IMR-90 (cell line): ENCODE results near the gene HSD17B3.

Experiments
- CEBPB ChIP-seq: IDR thresholded peaks from 2 replicates; pipeline ENCODE4 v1.6.1; 2012; ENCODE audit warnings: low read depth, low read length, improper control_type of control experiment
- CTCF ChIP-seq: conservative IDR thresholded peaks from 2 replicates; pipeline ENCODE4 v1.5.1; 2012; ENCODE audit warnings: mild to moderate bottlenecking, low read depth, low read length, improper control_type of control experiment
- ELK1 ChIP-seq: fragments of 150-350 bp; IDR thresholded peaks from 2 replicates; pipeline ENCODE4 v1.6.1; 2016; ENCODE audit warnings: low read depth, mild to moderate bottlenecking, low read length, moderate library complexity, borderline replicate concordance
- FOS ChIP-seq: fragments of 150-350 bp; IDR thresholded peaks from 2 replicates; pipeline ENCODE4 v1.6.1; 2016; ENCODE audit warnings: low read depth, low read length
- MAFK ChIP-seq: IDR thresholded peaks from 2 replicates; pipeline ENCODE4 v1.6.1; 2012; ENCODE audit warnings: low read depth, low read length, improper control_type of control experiment
- POLR2A ChIP-seq: IDR thresholded peaks from 2 replicates; pipeline ENCODE4 v1.6.1; 2012; ENCODE audit warnings: mild to moderate bottlenecking, low read depth, low read length
- RAD21 ChIP-seq: IDR thresholded peaks from 2 replicates; pipeline ENCODE4 v1.6.1; 2012; ENCODE audit warnings: low read length, improper control_type of control experiment
- RCOR1 ChIP-seq: IDR thresholded peaks from 2 replicates; pipeline ENCODE4 v1.6.1; 2012; ENCODE audit warnings: mild to moderate bottlenecking, low read length, improper control_type of control experiment; ENCODE audit not compliant: insufficient replicate concordance
- RFX5 ChIP-seq: IDR thresholded peaks from 2 replicates; pipeline ENCODE4 v1.8.0; 2012; ENCODE audit warnings: low read depth, mild to moderate bottlenecking, low read length, moderate library complexity

- no peak for TF ChIP-seq POLR2A
- TF ChIP-seq ELK1 = no peak
- TF ChIP-seq CTCF = no peak
- no peak for TF ChIP-seq RCOR1
- no peak for TF ChIP-seq RAD21
- no peak for TF ChIP-seq FOS
- TF ChIP-seq CEBPB = no peak
- no peak for TF ChIP-seq RFX5
- TF ChIP-seq MAFK = no peak
Observed at GRCh38 chr9:96274939-96275338, 27.0 kb downstream of the HSD17B3 start.
